Caco-2 (cell line): ENCODE measurements around the gene KLF6. TPM values are rescaled to one million over a fixed set of nuclear protein-coding genes. Genes with fewer than 3 reads are reported as not detected.

Experiments used
- BruUV-seq: library from RNA; stranded (reverse); fragments of 400-500 nt; replicated peaks from 2 replicates; lab custom pipeline; 2021; lab: Mats Ljungman, UMichigan
- CTCF ChIA-PET: fragments of 300-600 bp; sonication (Branson Sonifier 250); formaldehyde crosslinking; loops from one replicate; lab custom pipeline; 2022; ENCODE audit warnings: antibody characterized with exemption; lab: Charles Lee
- POLR2A ChIA-PET: fragments of 300-600 bp; sonication (Branson Sonifier 250); formaldehyde crosslinking; loops from one replicate; lab custom pipeline; 2022; ENCODE audit warnings: antibody characterized with exemption; lab: Charles Lee
- DNase-seq, 2 experiments: peaks; one replicate each; pipeline versions ENCODE4 v3.0.0 to v3.0.0-alpha.2; 2020 to 2022
- H3K27me3 ChIP-seq: replicated peaks from 2 replicates; pipeline ENCODE4 v1.6.0; 2011; ENCODE audit warnings: low read length; ENCODE audit not compliant: control insufficient read depth, insufficient read depth
- H3K36me3 ChIP-seq: 2 replicates; pipeline ENCODE4 v1.5.1; 2011; ENCODE audit warnings: low read length; ENCODE audit not compliant: control insufficient read depth, insufficient read depth
- H3K4me1 ChIP-seq: fragments of 250-450 bp; sonication (Bioruptor Pico); 2 replicates; pipeline ENCODE4 v1.5.1; 2020; ENCODE audit warnings: mild to moderate bottlenecking
- H3K4me3 ChIP-seq: 2 replicates; pipeline ENCODE4 v1.5.1; 2011; ENCODE audit warnings: low read depth, mild to moderate bottlenecking, control low read depth, low read length
- H3K9me3 ChIP-seq: fragments of 250-450 bp; sonication (Bioruptor Pico); 2 replicates; pipeline ENCODE4 v1.5.1; 2020; ENCODE audit warnings: mild to moderate bottlenecking, moderate library complexity
- H3K27ac Mint-ChIP-seq: one replicate; pipeline ENCODE4 v1.8.0; 2022; ENCODE audit warnings: mixed read lengths; ENCODE audit not compliant: unreplicated experiment
- H3K27me3 Mint-ChIP-seq: one replicate; pipeline ENCODE4 v1.8.0; 2022; ENCODE audit warnings: mixed read lengths; ENCODE audit not compliant: insufficient read depth, unreplicated experiment
- H3K36me3 Mint-ChIP-seq: one replicate; pipeline ENCODE4 v1.8.0; 2022; ENCODE audit warnings: mild to moderate bottlenecking, mixed read lengths; ENCODE audit not compliant: insufficient read depth, unreplicated experiment
- H3K4me1 Mint-ChIP-seq: one replicate; pipeline ENCODE4 v1.8.0; 2022; ENCODE audit warnings: low read depth, mixed read lengths; ENCODE audit not compliant: unreplicated experiment
- H3K4me3 Mint-ChIP-seq: one replicate; pipeline ENCODE4 v1.8.0; 2022; ENCODE audit warnings: mild to moderate bottlenecking, moderate library complexity, mixed read lengths; ENCODE audit not compliant: unreplicated experiment
- H3K9me3 Mint-ChIP-seq: one replicate; pipeline ENCODE4 v1.8.0; 2022; ENCODE audit warnings: mixed read lengths; ENCODE audit not compliant: unreplicated experiment
- intact Hi-C: fragments of 100-400 bp; cut with micrococcal nuclease; formaldehyde crosslinking; loops from one replicate; pipeline ENCODE4 v1.10.0; 2022; ENCODE audit not compliant: unreplicated experiment
- total RNA-seq: library from RNA; stranded (reverse); gene quantifications from 2 replicates; pipeline ENCODE4 v1.2.3, GENCODE V29; 2022
- TF ChIP-seq, protein P1 (sequence below), 2 experiments: fragments of 200-600 bp in 1 of 2; IDR thresholded peaks; 1 replicate in 1 of 2; 2 replicates in 1 of 2; pipeline versions ENCODE4 v1.5.1 to v1.8.0; 2011 to 2022; ENCODE audit warnings: antibody characterized with exemption in 1 of 2, control low read depth in 1 of 2, inconsistent platforms in 1 of 2, low read depth in 1 of 2, low read length in 1 of 2, mild to moderate bottlenecking in 1 of 2, moderate library complexity in 1 of 2; ENCODE audit not compliant: insufficient read depth in 1 of 2, severe bottlenecking in 1 of 2, unreplicated experiment in 1 of 2

KLF6 gene
- total RNA-seq, 1 experiment from 2014 or later: 84.5 TPM

DNA sequence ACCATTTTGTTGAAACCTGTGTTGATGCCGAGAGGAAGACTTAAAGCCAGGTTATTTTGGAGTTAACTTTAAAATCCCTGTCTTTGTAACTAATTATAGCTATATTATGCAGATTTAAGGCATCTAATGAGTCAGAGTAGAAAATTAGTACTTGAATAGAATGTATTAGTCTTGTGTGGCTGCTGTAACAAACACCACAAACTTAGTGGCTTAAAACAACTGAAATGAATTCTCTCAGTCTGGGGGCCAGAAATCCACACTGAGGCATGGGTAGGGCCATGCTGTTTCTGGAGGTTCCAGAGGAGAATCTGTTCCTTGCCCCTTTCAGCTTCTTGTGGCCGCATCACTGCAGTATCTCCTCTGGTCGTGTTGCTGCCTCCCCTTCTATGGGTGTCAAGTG, 8.5 kb upstream of the KLF6 start:
- POLR2A ChIA-PET: no interaction called here
- H3K27me3 Mint-ChIP-seq: no peaks in the 10 kb centered on the region
- Histone ChIP-seq H3K4me1 (no peaks in the 10 kb centered on the region), H3K36me3 (no peaks in the 10 kb centered on the region), H3K27me3 (no peaks in the 10 kb centered on the region), H3K9me3 (peaks cover 10% of the 10 kb centered on the region), H3K4me3 (no peak overlapping the region)
- BruUV-seq: no TSS peak
- no peaks in the 10 kb centered on the region for H3K4me1 Mint-ChIP-seq
- intact Hi-C loops: no loop called here
- DNase-seq: no peak
- TF ChIP-seq, protein P1, sequence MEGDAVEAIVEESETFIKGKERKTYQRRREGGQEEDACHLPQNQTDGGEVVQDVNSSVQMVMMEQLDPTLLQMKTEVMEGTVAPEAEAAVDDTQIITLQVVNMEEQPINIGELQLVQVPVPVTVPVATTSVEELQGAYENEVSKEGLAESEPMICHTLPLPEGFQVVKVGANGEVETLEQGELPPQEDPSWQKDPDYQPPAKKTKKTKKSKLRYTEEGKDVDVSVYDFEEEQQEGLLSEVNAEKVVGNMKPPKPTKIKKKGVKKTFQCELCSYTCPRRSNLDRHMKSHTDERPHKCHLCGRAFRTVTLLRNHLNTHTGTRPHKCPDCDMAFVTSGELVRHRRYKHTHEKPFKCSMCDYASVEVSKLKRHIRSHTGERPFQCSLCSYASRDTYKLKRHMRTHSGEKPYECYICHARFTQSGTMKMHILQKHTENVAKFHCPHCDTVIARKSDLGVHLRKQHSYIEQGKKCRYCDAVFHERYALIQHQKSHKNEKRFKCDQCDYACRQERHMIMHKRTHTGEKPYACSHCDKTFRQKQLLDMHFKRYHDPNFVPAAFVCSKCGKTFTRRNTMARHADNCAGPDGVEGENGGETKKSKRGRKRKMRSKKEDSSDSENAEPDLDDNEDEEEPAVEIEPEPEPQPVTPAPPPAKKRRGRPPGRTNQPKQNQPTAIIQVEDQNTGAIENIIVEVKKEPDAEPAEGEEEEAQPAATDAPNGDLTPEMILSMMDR (IDR thresholded peaks at IDR 0.05; ENCODE audit: insufficient read depth in 1 of 2, low read depth in 1 of 2, low read length in 1 of 2, severe bottlenecking in 1 of 2, unreplicated experiment in 1 of 2): no peak
- no peaks in the 10 kb centered on the region for H3K36me3 Mint-ChIP-seq
- H3K9me3 Mint-ChIP-seq: peaks cover 33% of the 10 kb centered on the region
- CTCF ChIA-PET: no interaction called here
- H3K4me3 Mint-ChIP-seq: no peak overlapping the region
- no peak overlapping the region for H3K27ac Mint-ChIP-seq

GRCh38 chr10:3792710-3793219, 7.8 kb upstream of the KLF6 start:
- TF ChIP-seq, protein P1 (IDR thresholded peaks at IDR 0.05; ENCODE audit: insufficient read depth in 1 of 2, low read depth in 1 of 2, low read length in 1 of 2, severe bottlenecking in 1 of 2, unreplicated experiment in 1 of 2): no peak
- Mint-ChIP-seq H3K36me3 (no peaks in the 10 kb centered on the region), H3K4me3 (no peak overlapping the region), H3K9me3 (peaks cover 33% of the 10 kb centered on the region), H3K27me3 (no peaks in the 10 kb centered on the region), H3K27ac (no peak overlapping the region), H3K4me1 (peaks cover 6% of the 10 kb centered on the region)
- no peak for DNase-seq
- no peak overlapping the region for H3K4me3 ChIP-seq
- no TSS peak for BruUV-seq
- H3K4me1 ChIP-seq: peaks cover under 1% of the 10 kb centered on the region; the same call in 1 of the 2 replicates
- CTCF ChIA-PET: no interaction called here
- no peaks in the 10 kb centered on the region for H3K27me3 ChIP-seq
- peaks cover 10% of the 10 kb centered on the region for H3K9me3 ChIP-seq
- intact Hi-C loops: no loop called here
- no peaks in the 10 kb centered on the region for H3K36me3 ChIP-seq
- POLR2A ChIA-PET: no interaction called here

DNA sequence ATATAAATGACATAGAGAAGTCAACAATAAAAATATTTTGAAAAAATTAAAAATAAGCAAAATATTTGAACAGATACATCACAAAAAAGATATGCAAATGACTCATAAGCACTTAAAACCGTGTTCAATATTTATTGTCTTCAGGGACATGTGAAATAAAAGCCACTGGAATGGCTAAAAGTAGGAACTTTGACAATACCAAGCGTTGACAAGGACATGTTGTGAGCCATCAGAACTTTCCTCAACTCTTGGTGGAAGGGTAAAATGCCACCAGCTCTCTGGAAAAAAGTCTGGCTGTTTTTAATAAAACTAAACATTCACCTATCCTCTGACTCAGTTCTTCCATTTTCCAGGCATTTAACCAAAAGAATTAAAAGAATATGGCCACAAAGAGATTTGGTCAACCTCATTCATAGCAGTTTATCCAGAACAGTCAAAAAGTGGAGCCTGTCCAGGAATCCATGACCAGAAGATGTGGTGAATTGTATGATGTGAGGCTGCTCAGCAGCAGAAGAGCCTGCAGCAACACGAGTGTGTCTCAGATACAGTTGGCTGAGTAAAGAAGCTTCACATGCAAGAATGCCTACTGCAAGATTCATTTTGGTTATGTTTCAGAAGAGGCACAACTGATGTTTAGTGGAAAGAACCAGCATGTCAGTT, 7.1 kb upstream of the KLF6 start:
- Histone ChIP-seq H3K36me3 (no peaks in the 10 kb centered on the region), H3K27me3 (no peaks in the 10 kb centered on the region), H3K9me3 (peaks cover 10% of the 10 kb centered on the region), H3K4me1 (peaks cover 7% of the 10 kb centered on the region; the same call in 1 of the 2 replicates), H3K4me3 (no peak overlapping the region)
- ChIA-PET POLR2A (no interaction called here), CTCF (no interaction called here)
- no peak overlapping the region for H3K4me3 Mint-ChIP-seq
- no peaks in the 10 kb centered on the region for H3K36me3 Mint-ChIP-seq
- DNase-seq: no peak
- BruUV-seq: no TSS peak
- no peaks in the 10 kb centered on the region for H3K27me3 Mint-ChIP-seq
- peaks cover 32% of the 10 kb centered on the region for H3K9me3 Mint-ChIP-seq
- peaks cover 13% of the 10 kb centered on the region for H3K4me1 Mint-ChIP-seq
- H3K27ac Mint-ChIP-seq: no peak overlapping the region
- TF ChIP-seq, protein P1 (IDR thresholded peaks at IDR 0.05; ENCODE audit: insufficient read depth in 1 of 2, low read depth in 1 of 2, low read length in 1 of 2, severe bottlenecking in 1 of 2, unreplicated experiment in 1 of 2): no peak
- intact Hi-C loops: no loop called here
